ENCODE results near the gene ZNF660.
"Not testable (repeated sequence)": the region's sequence is repeated elsewhere in the genome, so short reads cannot be mapped to it uniquely, and the experiment has no call there.

Gene ZNF660

GRCh38 chr3:44568561-44568960 lies 16.2 kb upstream of the ZNF660 start:
- Histone ChIP-seq H3K4me1 (ENCODE audit: low read depth, poor library complexity, severe bottlenecking) (no peaks in the 10 kb centered on the region), H3K4me2 (no peak overlapping the region), H3K27me3 (ENCODE audit: insufficient read depth, low read depth) (no peaks in the 10 kb centered on the region), H3K9ac (no peak overlapping the region), H4K20me1 (ENCODE audit: insufficient read depth) (no peaks in the 10 kb centered on the region), H3K4me3 (IDR thresholded peaks at IDR 0.05; ENCODE audit: insufficient read depth, low read depth, low read length) (no peak overlapping the region), H3K27ac (no peak overlapping the region), H3K79me2 (ENCODE audit: insufficient read depth, low read depth) (no peaks in the 10 kb centered on the region), H3K36me3 (ENCODE audit: insufficient read depth) (no peaks in the 10 kb centered on the region), H2AFZ (ENCODE audit: low read depth) (no peak overlapping the region)
- TF ChIP-seq CTCF (conservative IDR thresholded peaks at IDR 0.05; ENCODE audit: low read depth, low read length), result no peak

- Histone ChIP-seq H3K4me2 (no peak overlapping the region), H2AFZ (ENCODE audit: low read depth) (no peak overlapping the region), H4K20me1 (ENCODE audit: insufficient read depth) (no peaks in the 10 kb centered on the region), H3K79me2 (ENCODE audit: insufficient read depth, low read depth) (no peaks in the 10 kb centered on the region), H3K27ac (no peak overlapping the region), H3K9ac (no peak overlapping the region), H3K36me3 (ENCODE audit: insufficient read depth) (no peaks in the 10 kb centered on the region), H3K4me1 (ENCODE audit: low read depth, poor library complexity, severe bottlenecking) (no peaks in the 10 kb centered on the region), H3K4me3 (IDR thresholded peaks at IDR 0.05; ENCODE audit: insufficient read depth, low read depth, low read length) (no peak overlapping the region), H3K27me3 (ENCODE audit: insufficient read depth, low read depth) (no peaks in the 10 kb centered on the region)
- TF ChIP-seq CTCF (conservative IDR thresholded peaks at IDR 0.05; ENCODE audit: low read depth, low read length), result no peak
These were observed 13.7 kb upstream of the ZNF660 start for GRCh38 chr3:44571024-44571423.

GRCh38 chr3:44576613-44577012 lies 8.2 kb upstream of the ZNF660 start:
- Histone ChIP-seq H3K36me3 (ENCODE audit: insufficient read depth) (no peaks in the 10 kb centered on the region), H3K4me3 (IDR thresholded peaks at IDR 0.05; ENCODE audit: insufficient read depth, low read depth, low read length) (no peak overlapping the region), H3K4me2 (no peak overlapping the region), H3K27me3 (ENCODE audit: insufficient read depth, low read depth) (no peaks in the 10 kb centered on the region), H3K4me1 (ENCODE audit: low read depth, poor library complexity, severe bottlenecking) (no peaks in the 10 kb centered on the region), H2AFZ (ENCODE audit: low read depth) (no peak overlapping the region), H3K79me2 (ENCODE audit: insufficient read depth, low read depth) (no peaks in the 10 kb centered on the region), H3K9ac (no peak overlapping the region), H3K27ac (no peak overlapping the region), H4K20me1 (ENCODE audit: insufficient read depth) (no peaks in the 10 kb centered on the region)
- TF ChIP-seq CTCF (conservative IDR thresholded peaks at IDR 0.05; ENCODE audit: low read depth, low read length), result no peak

GRCh38 chr3:44577354-44577952 lies 7.3 kb upstream of the ZNF660 start:
- not testable (repeated sequence) for H3K27ac ChIP-seq; H2AFZ ChIP-seq (ENCODE audit: low read depth); H3K4me2 ChIP-seq; H3K4me3 ChIP-seq (IDR thresholded peaks at IDR 0.05; ENCODE audit: insufficient read depth, low read depth, low read length); H3K27me3 ChIP-seq (ENCODE audit: insufficient read depth, low read depth); H4K20me1 ChIP-seq (ENCODE audit: insufficient read depth); H3K79me2 ChIP-seq (ENCODE audit: insufficient read depth, low read depth); H3K36me3 ChIP-seq (ENCODE audit: insufficient read depth); H3K9ac ChIP-seq; H3K4me1 ChIP-seq (ENCODE audit: low read depth, poor library complexity, severe bottlenecking)

- not testable (repeated sequence) for H3K9ac ChIP-seq, H3K4me2 ChIP-seq
These were observed 6.4 kb upstream of the ZNF660 start for GRCh38 chr3:44578316-44578715.

GRCh38 chr3:44578924-44579515 lies 5.7 kb upstream of the ZNF660 start:
- H3K36me3 ChIP-seq (ENCODE audit: insufficient read depth); H3K9ac ChIP-seq; H4K20me1 ChIP-seq (ENCODE audit: insufficient read depth); H3K4me2 ChIP-seq; H3K79me2 ChIP-seq (ENCODE audit: insufficient read depth, low read depth); H3K4me1 ChIP-seq (ENCODE audit: low read depth, poor library complexity, severe bottlenecking); H3K27me3 ChIP-seq (ENCODE audit: insufficient read depth, low read depth); H2AFZ ChIP-seq (ENCODE audit: low read depth); H3K4me3 ChIP-seq (IDR thresholded peaks at IDR 0.05; ENCODE audit: insufficient read depth, low read depth, low read length); H3K27ac ChIP-seq: not testable (repeated sequence)

More at GRCh38 chr3:44578316-44578715, 6.4 kb upstream of the ZNF660 start:
- H4K20me1 ChIP-seq (ENCODE audit: insufficient read depth); H3K27me3 ChIP-seq (ENCODE audit: insufficient read depth, low read depth); H2AFZ ChIP-seq (ENCODE audit: low read depth); H3K79me2 ChIP-seq (ENCODE audit: insufficient read depth, low read depth); H3K27ac ChIP-seq; H3K36me3 ChIP-seq (ENCODE audit: insufficient read depth); H3K4me1 ChIP-seq (ENCODE audit: low read depth, poor library complexity, severe bottlenecking); H3K4me3 ChIP-seq (IDR thresholded peaks at IDR 0.05; ENCODE audit: insufficient read depth, low read depth, low read length): not testable (repeated sequence)

- not testable (repeated sequence) for H3K27ac ChIP-seq; H3K4me3 ChIP-seq (IDR thresholded peaks at IDR 0.05; ENCODE audit: insufficient read depth, low read depth, low read length); H3K9ac ChIP-seq; H3K4me1 ChIP-seq (ENCODE audit: low read depth, poor library complexity, severe bottlenecking); H2AFZ ChIP-seq (ENCODE audit: low read depth); H3K27me3 ChIP-seq (ENCODE audit: insufficient read depth, low read depth); H3K79me2 ChIP-seq (ENCODE audit: insufficient read depth, low read depth); H4K20me1 ChIP-seq (ENCODE audit: insufficient read depth); H3K36me3 ChIP-seq (ENCODE audit: insufficient read depth); H3K4me2 ChIP-seq
These were observed 5.0 kb upstream of the ZNF660 start for GRCh38 chr3:44579749-44580148.

- H3K36me3 ChIP-seq (ENCODE audit: insufficient read depth); H3K9ac ChIP-seq; H3K4me1 ChIP-seq (ENCODE audit: low read depth, poor library complexity, severe bottlenecking); H3K4me2 ChIP-seq; H2AFZ ChIP-seq (ENCODE audit: low read depth); H4K20me1 ChIP-seq (ENCODE audit: insufficient read depth); H3K4me3 ChIP-seq (IDR thresholded peaks at IDR 0.05; ENCODE audit: insufficient read depth, low read depth, low read length); H3K27me3 ChIP-seq (ENCODE audit: insufficient read depth, low read depth); H3K79me2 ChIP-seq (ENCODE audit: insufficient read depth, low read depth); H3K27ac ChIP-seq: not testable (repeated sequence)
These were observed 3.8 kb upstream of the ZNF660 start for GRCh38 chr3:44580971-44581370.
